ENCODE results near the gene ZMYM4. TPM values are rescaled to one million over a fixed set of nuclear protein-coding genes. Genes with fewer than 3 reads are reported as not detected.

The ZMYM4 gene
- total RNA-seq, 1 experiment from 2014 or later: 66.0 TPM

GRCh38 chr1:35470977-35471613, 202.6 kb downstream of the ZMYM4 start:
- Histone ChIP-seq H3K23ac (ENCODE audit: insufficient read length, low read depth, low read length) (no peak overlapping the region), H4K91ac (ENCODE audit: insufficient read length, low read depth, low read length) (no peak overlapping the region), H2AFZ (ENCODE audit: low read length) (no peak overlapping the region), H2BK120ac (ENCODE audit: low read depth, low read length, poor library complexity, severe bottlenecking) (no peak overlapping the region), H2AK5ac (ENCODE audit: insufficient read length, low read length) (no peak overlapping the region), H3K27ac (ENCODE audit: insufficient read length, low read depth, low read length) (peak overlapping the region; percentile 71), H3K79me2 (ENCODE audit: insufficient read depth, low read length) (peaks cover 2% of the 10 kb centered on the region; the same call in 1 of the 2 replicates), H3K14ac (ENCODE audit: insufficient read depth, low read length) (no peak overlapping the region; the same call in 1 of the 2 replicates), H3K23me2 (ENCODE audit: insufficient read length, low read depth, low read length, poor library complexity, severe bottlenecking) (no peaks in the 10 kb centered on the region), H2BK20ac (ENCODE audit: low read depth, low read length, poor library complexity, severe bottlenecking) (no peak overlapping the region), H3K18ac (ENCODE audit: insufficient read length, low read depth, low read length) (no peak overlapping the region), H3K4me2 (ENCODE audit: insufficient read depth, insufficient read length, low read length) (no peak overlapping the region), H3K9me3 (ENCODE audit: control insufficient read depth, low read depth, low read length) (no peaks in the 10 kb centered on the region), H3K79me1 (ENCODE audit: insufficient read depth, low read depth, low read length, poor library complexity, severe bottlenecking) (no peaks in the 10 kb centered on the region), H3T11ph (ENCODE audit: low read length) (no peak overlapping the region), H3K9ac (ENCODE audit: extremely low read depth, insufficient read length, low read length) (no peak overlapping the region), H3K4ac (ENCODE audit: low read depth, low read length) (no peak overlapping the region), H4K5ac (ENCODE audit: insufficient read length, low read depth, low read length) (no peak overlapping the region), H2BK5ac (ENCODE audit: insufficient read length, low read length) (peak overlapping the region; percentile 58), H3K27me3 (ENCODE audit: insufficient read depth, low read length) (no peaks in the 10 kb centered on the region), H4K8ac (replicated peaks; ENCODE audit: insufficient read length, low read depth, low read length) (peak overlapping the region; percentile 74), H2BK12ac (ENCODE audit: insufficient read length, low read depth, low read length) (no peak overlapping the region), H4K20me1 (ENCODE audit: control insufficient read depth, insufficient read depth, insufficient read length) (no peaks in the 10 kb centered on the region), H3K4me1 (ENCODE audit: insufficient read depth, low read length) (no peaks in the 10 kb centered on the region; the same call in 1 of the 2 replicates), H2BK15ac (ENCODE audit: low read depth, low read length) (no peak overlapping the region), H3K56ac (ENCODE audit: insufficient read length, low read depth, low read length) (no peak overlapping the region)
- Mint-ChIP-seq H3K27ac (peak overlapping the region in 2 of 3 experiments; percentile 50 to 91; a peak in 5 of 7 replicates), H3K27me3 (ENCODE audit: low read depth) (no peaks in the 10 kb centered on the region), H3K36me3 (ENCODE audit: insufficient read depth in 1 of 3, low read depth in 3 of 3) (peaks cover 33 to 53% (median 52%) of the 10 kb centered on the region in 3 experiments), H3K4me3 (no peak overlapping the region), H3K9me3 (peaks cover under 1 to 2% of the 10 kb centered on the region in 2 experiments; a peak in 3 of 5 replicates), H3K4me1 (peaks cover 14 to 15% of the 10 kb centered on the region in 2 experiments)
- TF ChIP-seq CTCF (conservative IDR thresholded peaks at IDR 0.05): no peak
- peak; percentile 31 for DNase-seq
- no CpG with 5 or more reads among the region's 4 CpGs for WGBS (ENCODE audit: extremely low coverage, insufficient read length, low lambda C conversion rate)

Other genes with a start within 250 kb of the ZMYM4 start
- gene ZMYM6, start 236.8 kb upstream of the ZMYM4 start, total RNA-seq (2021): 19.4 and 20.3 TPM in 2 replicates
- gene ZMYM1, start 189.3 kb upstream of the ZMYM4 start, total RNA-seq (2021): 29.0 and 29.4 TPM in 2 replicates
- 547 and 573 TPM in 2 replicates for gene SFPQ, start 75.6 kb upstream of the ZMYM4 start, total RNA-seq (2021)

Measured in H9 (cell line).